HepG2 (cell line): ENCODE results near the gene PFAS. TPM values are rescaled to one million over a fixed set of nuclear protein-coding genes. Genes with fewer than 3 reads are reported as not detected.
A peak's percentile ranks its signal among the peaks of the same experiment; 100 is the strongest.

ENCODE experiments used
- ATAC-seq: fragments of 200-7000 bp; cut with Tn5 transposase; 3 replicates; pipeline ENCODE4 v1.9.1; 2020; ENCODE audit warnings: mild to moderate bottlenecking, moderate library complexity
- BruUV-seq: library from RNA; stranded (reverse); fragments of 400-500 nt; replicated peaks from 2 replicates; lab custom pipeline; 2021; lab: Mats Ljungman, UMichigan
- CTCF ChIA-PET: fragments of 300-600 bp; formaldehyde crosslinking; extraction: SDS; loops from one replicate; lab custom pipeline; 2021; ENCODE audit warnings: low total read pairs, inconsistent platforms, low intra/inter-chr PET ratio; lab: Yijun Ruan, JAX
- POLR2A ChIA-PET: fragments of 350-600 bp; sonication (Branson Sonifier 250); formaldehyde crosslinking; loops from one replicate; lab custom pipeline; 2020; ENCODE audit warnings: antibody characterized with exemption, inconsistent platforms; lab: Yijun Ruan, JAX
- DNase-seq: peaks from one replicate; pipeline ENCODE4 v3.0.0-alpha.2; 2015; ENCODE audit warnings: low spot score
- FAIRE-seq: peaks from 3 replicates; lab custom pipeline; 2011; peaks lifted over from hg19 to GRCh38; lab: Jason Lieb, UNC
- H2AFZ ChIP-seq: one replicate; pipeline ENCODE4 v1.6.1; 2011; ENCODE audit warnings: low read length, inconsistent platforms
- H3K27ac ChIP-seq: fragments of 300-600 bp; 3 replicates; pipeline ENCODE4 v1.8.0; 2011; ENCODE audit warnings: mixed run types, mild to moderate bottlenecking, mixed read lengths, low read length, inconsistent platforms; ENCODE audit not compliant: insufficient read depth; ENCODE audit errors: extremely low read length
- H3K27me3 ChIP-seq, 2 experiments: fragments of 200-600 bp in 1 of 2; 2 replicates in 1 of 2; 3 replicates in 1 of 2; pipeline versions ENCODE4 v1.6.0 to v1.8.0; 2011; ENCODE audit warnings: low read length in 2 of 2, mild to moderate bottlenecking in 2 of 2, moderate library complexity in 2 of 2, inconsistent platforms in 1 of 2; ENCODE audit not compliant: insufficient read depth in 2 of 2, control insufficient read depth in 1 of 2
- H3K36me3 ChIP-seq, 2 experiments: fragments of 200-600 bp in 1 of 2; replicated peaks in 1 of 2; 2 replicates in 1 of 2; 3 replicates in 1 of 2; pipeline versions ENCODE4 v1.5.1 to v1.8.0; 2011; ENCODE audit warnings: low read length in 2 of 2, inconsistent platforms in 1 of 2; ENCODE audit not compliant: insufficient read depth in 2 of 2, control insufficient read depth in 1 of 2
- H3K4me1 ChIP-seq: 2 replicates; pipeline ENCODE4 v1.5.1; 2012; ENCODE audit warnings: low read length, inconsistent platforms; ENCODE audit not compliant: insufficient read depth
- H3K4me2 ChIP-seq: 2 replicates; pipeline ENCODE4 v1.6.0; 2011; ENCODE audit warnings: low read depth, low read length, inconsistent platforms
- H3K4me3 ChIP-seq, 3 experiments: fragments of 200-600 bp in 1 of 3; sonication (generic), shearing (Covaris generic) in 1 of 3; replicated peaks in 1 of 3; 2 replicates each; pipeline ENCODE4 v1.5.1; 2011 to 2016; ENCODE audit warnings: low read length in 3 of 3, inconsistent platforms in 2 of 3, low read depth in 2 of 3, mild to moderate bottlenecking in 2 of 3, control low read depth in 1 of 3, mixed read lengths in 1 of 3; ENCODE audit not compliant: insufficient read depth in 1 of 3
- H3K79me2 ChIP-seq: one replicate; pipeline ENCODE4 v1.6.1; 2011; ENCODE audit warnings: low read length, inconsistent platforms; ENCODE audit not compliant: insufficient read depth
- H3K9ac ChIP-seq: 2 replicates; pipeline ENCODE4 v1.6.0; 2011; ENCODE audit warnings: mild to moderate bottlenecking, low read depth, low read length, inconsistent platforms; ENCODE audit not compliant: insufficient read depth
- H3K9me3 ChIP-seq: 2 replicates; pipeline ENCODE4 v1.5.1; 2012; ENCODE audit warnings: mild to moderate bottlenecking, low read length
- H4K20me1 ChIP-seq: 2 replicates; pipeline ENCODE4 v1.6.0; 2011; ENCODE audit warnings: inconsistent platforms, mild to moderate bottlenecking, low read length, moderate library complexity; ENCODE audit not compliant: insufficient read depth
- ATRX ChIP-seq: sonication (generic); formaldehyde crosslinking; IDR thresholded peaks from 2 replicates; pipeline ENCODE4 v1.4.0; 2020; ENCODE audit warnings: missing genetic modification reagents, borderline replicate concordance
- NONO ChIP-seq, 2 experiments: fragments of 450-650 bp in 1 of 2; sonication (generic) in 1 of 2; formaldehyde crosslinking in 1 of 2; IDR thresholded peaks in 1 of 2; conservative IDR thresholded peaks in 1 of 2; 2 replicates each; pipeline versions ENCODE4 v1.6.1 to v1.8.0; 2017 to 2022; ENCODE audit warnings: mild to moderate bottlenecking in 1 of 2, missing genetic modification reagents in 1 of 2, moderate library complexity in 1 of 2
- POLR2A ChIP-seq, 2 experiments: IDR thresholded peaks; 2 replicates each; pipeline ENCODE4 v1.6.1; 2011; ENCODE audit warnings: low read depth in 2 of 2, low read length in 2 of 2, mild to moderate bottlenecking in 1 of 2, moderate library complexity in 1 of 2; ENCODE audit not compliant: insufficient read depth in 1 of 2
- POLR2AphosphoS5 ChIP-seq: IDR thresholded peaks from 2 replicates; pipeline ENCODE4 v1.6.1; 2012; ENCODE audit warnings: low read depth, low read length
- RBM22 ChIP-seq: fragments of 200-400 bp; formaldehyde crosslinking; optimal IDR thresholded peaks from 2 replicates; pipeline ENCODE3; 2017; ENCODE audit warnings: mild to moderate bottlenecking, low read length, moderate library complexity
- ZBTB43 ChIP-seq: sonication (generic); formaldehyde crosslinking; conservative IDR thresholded peaks from 2 replicates; pipeline ENCODE4 v1.4.0; 2020; ENCODE audit warnings: missing genetic modification reagents
- ZC3H13 ChIP-seq: sonication (generic); formaldehyde crosslinking; IDR thresholded peaks from 2 replicates; pipeline ENCODE4 v1.8.1; 2023; ENCODE audit warnings: mild to moderate bottlenecking, missing genetic modification reagents, moderate library complexity
- WGBS: methylation state at CpG from one replicate; pipeline ENCODE4 v1.1.6; 2017; ENCODE audit warnings: low lambda C conversion rate; 5-methylcytosine and 5-hydroxymethylcytosine counted together
- in situ Hi-C: cut with HindIII; loops from 2 replicates; pipeline ENCODE4 v1.10.0; 2017; ENCODE audit warnings: low pct_unique_long_range_greater_than_20kb; ENCODE audit not compliant: extremely low pct_ligation_motif_present
- intact Hi-C: fragments of 100-400 bp; cut with micrococcal nuclease; formaldehyde crosslinking; loops from one replicate; pipeline ENCODE4 v1.10.0; 2022; ENCODE audit not compliant: unreplicated experiment
- polyA plus RNA-seq, 8 experiments: library from polyadenylated mRNA; depleted of rRNA in 3 of 8; stranded (reverse) in 7 of 8; unstranded in 1 of 8; fragments of >200 nt; fragmentation: Illumina TruSeq in 4 of 8; extraction: Trizol in 4 of 8; gene quantifications; 2 replicates each; pipeline versions ENCODE4 v1.2.1 to v1.2.3, GENCODE V29; 2011 to 2016; ENCODE audit warnings: low read depth in 4 of 8, missing spikeins in 1 of 8, mixed read lengths in 1 of 8; ENCODE audit not compliant: insufficient read depth in 1 of 8
- total RNA-seq, 5 experiments: library from RNA; depleted of rRNA; stranded (reverse); fragments of >200 nt; fragmentation: Illumina TruSeq; extraction: Trizol; gene quantifications; 2 replicates each; pipeline ENCODE4 v1.2.3, GENCODE V29; 2016; ENCODE audit warnings: low read depth in 1 of 5

PFAS gene
- total and polyA plus RNA-seq, 2 of the 13 experiments (the other 11 are each of a cell fraction or from before 2014, with no cell fraction given): 49.4 to 58.2 TPM

GRCh38 chr17:8204761-8205555, 44.1 kb upstream of the PFAS start:
- no peak overlapping the region for H2AFZ ChIP-seq
- FAIRE-seq (no peak), DNase-seq (no peak), ATAC-seq (no peak)
- ChIA-PET POLR2A (no interaction called here), CTCF (no interaction called here)
- H4K20me1 ChIP-seq: no peaks in the 10 kb centered on the region
- H3K27ac ChIP-seq: no peak overlapping the region
- H3K9me3 ChIP-seq: no peaks in the 10 kb centered on the region
- H3K4me1 ChIP-seq: peaks cover 11% of the 10 kb centered on the region
- no TSS peak for BruUV-seq
- 88% methylated on average over 9 of the region's 19 CpGs for WGBS
- in situ Hi-C loops: no loop called here
- peaks cover 24% of the 10 kb centered on the region for H3K79me2 ChIP-seq
- H3K36me3 ChIP-seq: peaks cover 1 to 37% of the 10 kb centered on the region in 2 experiments; a peak in 4 of 5 replicates
- no peak overlapping the region for H3K4me2 ChIP-seq
- no peak overlapping the region for H3K9ac ChIP-seq
- no peak overlapping the region for H3K4me3 ChIP-seq
- TF ChIP-seq POLR2AphosphoS5 (0 out of 2 replicates have a peak, but pooled peaks have one; percentile 44), ZC3H13 (CRISPR knock-in tag) (0 out of 2 replicates have a peak, but pooled peaks have one; percentile 45), ATRX (CRISPR knock-in tag) (no peak), POLR2A (IDR thresholded peaks at IDR 0.05; ENCODE audit: insufficient read depth in 1 of 2, low read depth in 2 of 2, low read length in 2 of 2) (peak in 1 of 2 experiments; percentile 42; a peak in 2 of 4 replicates), RBM22 (peak; percentile 82), ZBTB43 (no peak), NONO (IDR thresholded peaks at IDR 0.05) (no peak), NONO (CRISPR knock-in tag; conservative IDR thresholded peaks at IDR 0.05) (0 out of 2 replicates have a peak, but pooled peaks have one; percentile 26)
- TF ChIP-seq, all 625 proteins: peak for 5
- intact Hi-C loops: no loop called here
- no peaks in the 10 kb centered on the region; a peak in 1 of 5 replicates for H3K27me3 ChIP-seq
